Natural killer cell (primary cell): ENCODE data around the gene PCYT1B. TPM values are rescaled to one million over a fixed set of nuclear protein-coding genes. Genes with fewer than 3 reads are reported as not detected.
A peak's percentile ranks its signal among the peaks of the same experiment; 100 is the strongest.

Experiments used
- ATAC-seq, 3 donors: fragments of 150-1000 bp in 2 of 3; fragments of 200-7000 bp in 1 of 3; cut with Tn5 transposase; 1 replicate in 1 of 3; 2 replicates in 2 of 3; pipeline ENCODE4 v1.10.0; 2021; ENCODE audit warnings: mild to moderate bottlenecking in 2 of 3, moderate library complexity in 2 of 3
- DNase-seq, 2 donors: peaks; one replicate each; pipeline versions ENCODE4 v3.0.0 to v3.0.0-alpha.2; 2013 to 2021; ENCODE audit warnings: mixed read lengths in 1 of 2
- H3K27ac ChIP-seq: one replicate; pipeline ENCODE4 v1.5.1; 2013; ENCODE audit warnings: mild to moderate bottlenecking, low read length
- H3K27me3 ChIP-seq: one replicate; pipeline ENCODE4 v1.6.1; 2013; ENCODE audit warnings: low read length; ENCODE audit not compliant: control insufficient read depth, insufficient read depth
- H3K36me3 ChIP-seq: one replicate; pipeline ENCODE4 v1.6.1; 2013; ENCODE audit warnings: low read length; ENCODE audit not compliant: control insufficient read depth, insufficient read depth
- H3K4me1 ChIP-seq: one replicate; pipeline ENCODE4 v1.6.1; 2013; ENCODE audit warnings: low read length; ENCODE audit not compliant: control insufficient read depth, insufficient read depth
- H3K4me3 ChIP-seq: one replicate; pipeline ENCODE4 v1.5.1; 2013; ENCODE audit warnings: low read length
- H3K9me3 ChIP-seq: one replicate; pipeline ENCODE4 v1.6.1; 2013; ENCODE audit warnings: low read length; ENCODE audit not compliant: control insufficient read depth, insufficient read depth
- H3K27ac Mint-ChIP-seq, 2 donors: one replicate each; pipeline ENCODE4 v1.8.0; 2022; ENCODE audit warnings: mild to moderate bottlenecking in 2 of 2, mixed read lengths in 2 of 2, moderate library complexity in 1 of 2
- H3K27me3 Mint-ChIP-seq, 2 donors: one replicate each; pipeline ENCODE4 v1.8.0; 2022; ENCODE audit warnings: low read depth in 2 of 2, mixed read lengths in 2 of 2
- H3K36me3 Mint-ChIP-seq: one replicate; pipeline ENCODE4 v1.8.0; 2022; ENCODE audit warnings: mixed read lengths
- H3K4me1 Mint-ChIP-seq, 2 donors: one replicate each; pipeline ENCODE4 v1.8.0; 2022; ENCODE audit warnings: mixed read lengths in 2 of 2
- H3K4me3 Mint-ChIP-seq: one replicate; pipeline ENCODE4 v1.8.0; 2022; ENCODE audit warnings: mild to moderate bottlenecking, moderate library complexity, mixed read lengths
- H3K9me3 Mint-ChIP-seq, 2 donors: one replicate each; pipeline ENCODE4 v1.8.0; 2022; ENCODE audit warnings: mixed read lengths in 2 of 2
- CTCF ChIP-seq: fragments of 200-600 bp; IDR thresholded peaks from one replicate; pipeline ENCODE4 v1.8.0; 2022; ENCODE audit warnings: antibody characterized with exemption
- WGBS: methylation state at CpG from one replicate; pipeline ENCODE4 v1.1.7; 2013; ENCODE audit warnings: missing lambda C conversion rate; ENCODE audit not compliant: insufficient coverage; 5-methylcytosine and 5-hydroxymethylcytosine counted together
- intact Hi-C: fragments of 100-400 bp; cut with micrococcal nuclease; formaldehyde crosslinking; loops from one replicate; pipeline ENCODE4 v1.14.2; 2022
- total RNA-seq, 4 donors: library from RNA; stranded (reverse); fragments of 120-200 nt in 1 of 4; gene quantifications; one replicate each; pipeline versions ENCODE4 v1.2.3 to v1.2.4, GENCODE V29; 2013 to 2022

PCYT1B gene
- under 1 TPM; 0.41 to 0.48 (median 0.42) TPM for total RNA-seq
- 3.1 TPM for total RNA-seq (2013)

DNA sequence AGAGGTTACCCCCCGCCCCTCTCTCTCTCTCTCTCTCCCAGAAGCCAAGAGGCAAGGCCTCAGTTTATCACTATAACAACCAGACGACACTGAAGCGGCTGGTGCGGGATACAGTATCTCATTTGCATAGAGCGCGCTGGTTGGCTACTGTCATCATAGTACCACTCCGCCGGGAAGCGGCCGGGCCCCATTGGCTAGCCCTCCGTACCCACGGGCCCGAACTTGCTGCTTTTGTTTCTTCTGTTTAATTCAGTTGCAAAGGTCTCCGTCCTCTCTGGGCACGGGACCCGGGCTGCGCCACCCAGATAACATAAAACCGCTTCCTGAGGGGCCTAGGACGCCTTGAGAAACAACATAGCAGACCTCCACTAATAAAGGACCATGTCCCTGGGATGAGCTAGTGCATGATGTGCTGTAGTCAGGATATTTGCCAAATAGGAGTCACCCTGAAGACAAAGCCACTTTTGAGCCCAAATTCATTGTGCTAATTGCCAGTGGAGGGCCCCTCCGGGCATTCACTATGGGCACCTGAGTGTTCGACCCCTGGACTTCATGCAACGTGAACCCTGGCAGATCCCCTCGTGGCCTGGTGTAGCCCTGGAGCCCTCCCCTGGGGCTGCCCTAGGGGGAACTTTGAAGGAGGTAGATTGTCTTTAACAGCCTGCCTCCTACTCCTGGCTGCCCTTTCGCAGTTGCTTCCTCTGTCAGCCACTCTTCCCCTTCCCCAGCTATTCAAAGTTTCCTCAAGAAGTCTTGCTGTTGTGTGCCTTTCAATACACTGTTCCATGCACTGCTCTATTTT is at the start of gene PCYT1B:
TSS of gene PCYT1B (minus strand) at position 91 of the 802 bp plus-strand sequence. CDS start 242 bp downstream, outside the sequence.
- peak; percentile 55 to 71 for DNase-seq
- Histone ChIP-seq H3K9me3 (no peaks in the 10 kb centered on the region), H3K27ac (no peak within 1 kb of the TSS), H3K4me3 (peak within 1 kb of the TSS; percentile 2), H3K4me1 (peaks cover 15% of the 10 kb centered on the region), H3K36me3 (no peaks in the 10 kb centered on the region), H3K27me3 (no peaks in the 10 kb centered on the region)
- peak within 1 kb of the TSS; percentile 28 to 91 for H3K27ac Mint-ChIP-seq
- ATAC-seq, result peak; percentile 99
- H3K9me3 Mint-ChIP-seq, result no peaks in the 10 kb centered on the region
- no peak for TF ChIP-seq CTCF
- H3K36me3 Mint-ChIP-seq, result no peaks in the 10 kb centered on the region
- peaks cover 15 to 21% of the 10 kb centered on the region in 2 donors for H3K4me1 Mint-ChIP-seq
- intact Hi-C loops, result no loop called here
- WGBS, result 3% methylated on average over 21 of the region's 24 CpGs
- H3K27me3 Mint-ChIP-seq, result peaks cover 7% of the 10 kb centered on the region in 2 donors
- H3K4me3 Mint-ChIP-seq, result peak within 1 kb of the TSS; percentile 81

- no peak for TF ChIP-seq CTCF
- intact Hi-C loops, result no loop called here
Measured at GRCh38 chrX:24696294-24696693, 49.1 kb upstream of the PCYT1B start.

GRCh38 chrX:24694825-24695224 is 47.7 kb upstream of the PCYT1B start:
- no peaks in the 10 kb centered on the region for H3K27me3 Mint-ChIP-seq
- H3K36me3 ChIP-seq, result no peaks in the 10 kb centered on the region
- H3K27me3 ChIP-seq, result no peaks in the 10 kb centered on the region
- no peak overlapping the region for H3K27ac ChIP-seq
- H3K9me3 ChIP-seq, result no peaks in the 10 kb centered on the region
- no peak overlapping the region for H3K4me3 ChIP-seq
- no peaks in the 10 kb centered on the region for H3K9me3 Mint-ChIP-seq
- peak overlapping the region; percentile 95 for H3K4me3 Mint-ChIP-seq
- peak overlapping the region; percentile 83 to 95 for H3K27ac Mint-ChIP-seq
- no peak for ATAC-seq
- intact Hi-C loops, result no loop called here
- peaks cover 9 to 11% of the 10 kb centered on the region in 2 donors for H3K4me1 Mint-ChIP-seq
- DNase-seq, result no peak
- no peaks in the 10 kb centered on the region for H3K36me3 Mint-ChIP-seq
- H3K4me1 ChIP-seq, result no peaks in the 10 kb centered on the region
- no CpG with 5 or more reads among the region's 6 CpGs for WGBS
- no peak for TF ChIP-seq CTCF

More at GRCh38 chrX:24696294-24696693, 49.1 kb upstream of the PCYT1B start:
- no peaks in the 10 kb centered on the region for H3K9me3 Mint-ChIP-seq
- H3K27me3 Mint-ChIP-seq, result no peaks in the 10 kb centered on the region
- no peaks in the 10 kb centered on the region for H3K4me1 ChIP-seq
- H3K36me3 Mint-ChIP-seq, result no peaks in the 10 kb centered on the region
- H3K4me3 Mint-ChIP-seq, result no peak overlapping the region
- H3K27ac Mint-ChIP-seq, result no peak overlapping the region
- H3K4me3 ChIP-seq, result no peak overlapping the region
- no peaks in the 10 kb centered on the region for H3K9me3 ChIP-seq
- 90% methylated on average over 5 of the region's 6 CpGs for WGBS
- peaks cover 9 to 11% of the 10 kb centered on the region in 2 donors for H3K4me1 Mint-ChIP-seq
- no peak for DNase-seq
- no peak overlapping the region for H3K27ac ChIP-seq
- no peaks in the 10 kb centered on the region for H3K36me3 ChIP-seq
- ATAC-seq, result no peak
- H3K27me3 ChIP-seq, result no peaks in the 10 kb centered on the region
